Colon (tissue), 2 donors: ENCODE results near the gene HIGD1A.

Experiments used
- FAIRE-seq: peaks from 2 replicates; lab custom pipeline; 2012; peaks lifted over from hg19 to GRCh38; lab: Jason Lieb, UNC
- donor health status: control.
- donor health status: control.

Gene HIGD1A

DNA sequence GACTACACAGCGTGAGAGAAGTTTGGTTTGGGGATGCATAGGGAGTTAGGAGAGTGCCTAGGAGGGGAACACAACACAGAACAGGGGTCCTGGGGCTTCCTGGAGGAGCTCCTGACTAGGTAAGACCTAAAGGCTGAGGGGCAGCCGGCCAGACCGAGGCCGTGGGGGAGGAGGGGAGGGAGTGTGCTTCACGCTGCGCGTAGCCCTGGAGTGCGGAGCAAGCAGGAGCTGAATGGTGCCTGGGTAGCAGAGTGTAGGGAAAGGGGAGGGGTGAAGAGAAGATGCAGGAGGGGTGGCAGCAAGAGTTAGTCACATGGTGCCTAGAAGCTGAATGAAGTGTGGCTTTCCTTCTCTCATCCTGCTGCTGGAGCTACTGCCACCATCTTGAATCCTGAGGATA lies 69.3 kb downstream of the HIGD1A start:
- no peak for FAIRE-seq

- FAIRE-seq = no peak
Measured at GRCh38 chr3:42734263-42734860, 69.9 kb downstream of the HIGD1A start.

DNA sequence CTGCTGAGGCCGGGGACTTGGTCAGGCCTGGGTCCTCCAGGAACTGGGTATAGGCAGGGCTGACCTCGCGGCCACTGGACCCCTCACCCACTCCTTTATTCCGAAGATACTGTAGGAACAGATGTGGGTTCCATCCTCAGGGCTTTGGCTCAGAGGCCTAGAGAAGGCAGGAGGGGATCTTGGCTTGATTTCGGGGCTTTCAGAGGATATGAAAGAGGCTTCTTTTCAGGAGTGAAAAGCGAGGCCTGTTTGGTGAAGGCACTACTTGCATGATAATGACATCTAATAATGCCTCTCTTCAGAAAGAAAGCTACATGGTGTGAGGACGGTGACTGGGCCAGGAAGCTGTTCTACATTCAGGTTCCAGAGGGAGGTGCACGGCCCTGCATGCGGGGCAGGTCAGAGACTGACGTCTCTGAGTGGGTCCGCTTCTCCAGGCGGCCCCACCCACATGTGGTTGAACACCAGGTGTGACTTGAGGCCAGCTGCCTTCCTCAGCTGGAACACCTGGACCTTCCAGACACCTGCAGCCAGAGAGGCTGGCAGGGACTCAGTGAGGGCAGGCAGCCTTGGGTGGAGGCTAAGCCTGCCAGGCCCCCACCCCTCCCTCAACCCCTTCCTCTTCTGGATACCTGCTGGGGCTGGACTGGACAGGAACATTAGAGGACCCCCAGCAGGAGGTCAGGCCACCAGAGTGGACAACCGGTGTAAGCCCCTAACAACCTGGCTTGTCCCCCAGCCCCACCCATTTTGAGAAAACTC lies 70.6 kb downstream of the HIGD1A start:
- FAIRE-seq = no peak
